PC-3 (cell line): ENCODE results near the gene ABCC8. TPM values are rescaled to one million over a fixed set of nuclear protein-coding genes. Genes with fewer than 3 reads are reported as not detected.

Source experiments
- ATAC-seq: fragments of 200-7000 bp; cut with Tn5 transposase; 2 replicates; pipeline ENCODE4 v1.9.1; 2020; ENCODE audit warnings: mild to moderate bottlenecking, moderate library complexity
- BruUV-seq: library from RNA; stranded (reverse); fragments of 400-500 nt; replicated peaks from 2 replicates; lab custom pipeline; 2021; lab: Mats Ljungman, UMichigan
- CTCF ChIA-PET: fragments of 300-600 bp; sonication (Branson Sonifier 250); formaldehyde crosslinking; loops from one replicate; lab custom pipeline; 2022; ENCODE audit warnings: antibody characterized with exemption; lab: Charles Lee
- POLR2A ChIA-PET: fragments of 300-600 bp; sonication (Branson Sonifier 250); formaldehyde crosslinking; loops from one replicate; lab custom pipeline; 2022; ENCODE audit warnings: antibody characterized with exemption; ENCODE audit not compliant: unreplicated experiment; lab: Charles Lee
- DNase-seq: peaks from one replicate; pipeline ENCODE4 v3.0.0-alpha.2; 2015
- H2AFZ ChIP-seq: fragments of 300-600 bp; sonication (generic); 2 replicates; pipeline ENCODE4 v1.6.0; 2016; ENCODE audit warnings: antibody characterized with exemption, low read length
- H3F3A ChIP-seq: fragments of 300-600 bp; sonication (generic); one replicate; pipeline ENCODE4 v1.6.0; 2017; ENCODE audit warnings: antibody characterized with exemption, low read length, control low read depth, mild to moderate bottlenecking; ENCODE audit not compliant: unreplicated experiment
- H3K27ac ChIP-seq: fragments of 300-600 bp; sonication (generic); 2 replicates; pipeline ENCODE4 v1.5.1; 2016; ENCODE audit warnings: mild to moderate bottlenecking, low read length
- H3K27me3 ChIP-seq: fragments of 300-600 bp; sonication (generic); 2 replicates; pipeline ENCODE4 v1.6.1; 2016; ENCODE audit warnings: low read length, mixed read lengths
- H3K36me3 ChIP-seq: fragments of 300-600 bp; sonication (generic); 2 replicates; pipeline ENCODE4 v1.6.1; 2016; ENCODE audit warnings: low read depth, mixed run types, low read length, mixed read lengths
- H3K4me1 ChIP-seq: fragments of 300-600 bp; sonication (generic); 2 replicates; pipeline ENCODE4 v1.5.1; 2016; ENCODE audit warnings: low read length; ENCODE audit not compliant: insufficient read depth
- H3K4me2 ChIP-seq: fragments of 300-600 bp; sonication (generic); 2 replicates; pipeline ENCODE4 v1.6.0; 2016; ENCODE audit warnings: low read length
- H3K4me3 ChIP-seq: fragments of 300-600 bp; sonication (generic); 2 replicates; pipeline ENCODE4 v1.5.1; 2016; ENCODE audit warnings: mild to moderate bottlenecking, low read length, mixed read lengths
- H3K79me2 ChIP-seq: fragments of 300-600 bp; sonication (generic); 2 replicates; pipeline ENCODE4 v1.6.1; 2017; ENCODE audit warnings: low read length, mixed read lengths
- H3K9ac ChIP-seq: fragments of 300-600 bp; sonication (generic); 2 replicates; pipeline ENCODE4 v1.6.0; 2016; ENCODE audit warnings: mild to moderate bottlenecking, low read length
- H3K9me2 ChIP-seq: fragments of 300-600 bp; sonication (generic); replicated peaks from 2 replicates; pipeline ENCODE4 v1.6.1; 2016; ENCODE audit warnings: mixed run types, low read length, mixed read lengths
- H3K9me3 ChIP-seq: fragments of 300-600 bp; sonication (generic); 2 replicates; pipeline ENCODE4 v1.6.1; 2016; ENCODE audit warnings: low read length, mixed read lengths
- H4K20me1 ChIP-seq: fragments of 300-600 bp; sonication (generic); 2 replicates; pipeline ENCODE4 v1.6.1; 2016; ENCODE audit warnings: low read length, mixed read lengths
- EZH2 ChIP-seq: fragments of 300-600 bp; sonication (generic); IDR thresholded peaks from one replicate; pipeline ENCODE4 v1.6.1; 2017; ENCODE audit warnings: antibody characterized with exemption, mild to moderate bottlenecking, low read length; ENCODE audit not compliant: unreplicated experiment
- EZH2phosphoT487 ChIP-seq: fragments of 300-600 bp; sonication (generic); IDR thresholded peaks from 2 replicates; pipeline ENCODE4 v1.6.1; 2018; ENCODE audit warnings: mild to moderate bottlenecking, antibody characterized with exemption, low read length, borderline replicate concordance
- intact Hi-C: fragments of 100-400 bp; cut with micrococcal nuclease; formaldehyde crosslinking; loops from 2 replicates; pipeline ENCODE4 v1.9.0; 2023
- total RNA-seq: library from RNA; depleted of rRNA; stranded (reverse); fragments of >200 nt; gene quantifications from 2 replicates; pipeline ENCODE4 v1.2.3, GENCODE V29; 2014
- TF ChIP-seq, protein P1 (sequence below): fragments of 300-600 bp; sonication (generic); conservative IDR thresholded peaks from 2 replicates; pipeline ENCODE4 v1.5.1; 2017; ENCODE audit warnings: antibody characterized with exemption, low read depth, mild to moderate bottlenecking, low read length

Gene ABCC8
- total RNA-seq, 1 experiment from 2014 or later: not detected

DNA sequence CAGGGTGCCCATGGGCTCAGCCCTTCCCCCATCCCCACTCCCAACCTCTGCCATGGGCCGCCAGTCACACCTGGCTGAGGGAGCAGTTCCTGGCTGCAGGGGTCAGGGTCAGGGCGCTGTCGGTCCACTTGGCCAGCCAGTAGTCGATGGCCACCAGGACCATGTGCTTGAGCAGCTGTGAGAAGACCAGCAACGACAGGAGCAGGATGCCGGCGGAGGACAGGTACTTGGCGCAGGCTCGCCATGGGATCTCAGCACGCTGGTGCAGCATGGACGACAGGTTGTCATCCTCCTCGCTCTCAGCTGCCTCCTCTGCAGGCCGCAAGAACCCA lies 69.9 kb downstream of the ABCC8 start:
- Histone ChIP-seq H3K27ac (no peak overlapping the region), H3K9ac (no peak overlapping the region), H3K9me2 (no peaks in the 10 kb centered on the region), H3K79me2 (no peaks in the 10 kb centered on the region), H3K9me3 (no peaks in the 10 kb centered on the region), H3K4me2 (no peak overlapping the region), H2AFZ (no peak overlapping the region), H4K20me1 (no peaks in the 10 kb centered on the region), H3K36me3 (no peaks in the 10 kb centered on the region), H3F3A (no peaks in the 10 kb centered on the region), H3K4me3 (no peak overlapping the region), H3K27me3 (no peaks in the 10 kb centered on the region), H3K4me1 (no peaks in the 10 kb centered on the region; the same call in 1 of the 2 replicates)
- POLR2A ChIA-PET: no interaction called here
- ATAC-seq (no peak), DNase-seq (no peak)
- intact Hi-C loops: no loop called here
- CTCF ChIA-PET: no interaction called here
- TF ChIP-seq EZH2phosphoT487 (no peak), EZH2 (no peak)
- TF ChIP-seq, protein P1, sequence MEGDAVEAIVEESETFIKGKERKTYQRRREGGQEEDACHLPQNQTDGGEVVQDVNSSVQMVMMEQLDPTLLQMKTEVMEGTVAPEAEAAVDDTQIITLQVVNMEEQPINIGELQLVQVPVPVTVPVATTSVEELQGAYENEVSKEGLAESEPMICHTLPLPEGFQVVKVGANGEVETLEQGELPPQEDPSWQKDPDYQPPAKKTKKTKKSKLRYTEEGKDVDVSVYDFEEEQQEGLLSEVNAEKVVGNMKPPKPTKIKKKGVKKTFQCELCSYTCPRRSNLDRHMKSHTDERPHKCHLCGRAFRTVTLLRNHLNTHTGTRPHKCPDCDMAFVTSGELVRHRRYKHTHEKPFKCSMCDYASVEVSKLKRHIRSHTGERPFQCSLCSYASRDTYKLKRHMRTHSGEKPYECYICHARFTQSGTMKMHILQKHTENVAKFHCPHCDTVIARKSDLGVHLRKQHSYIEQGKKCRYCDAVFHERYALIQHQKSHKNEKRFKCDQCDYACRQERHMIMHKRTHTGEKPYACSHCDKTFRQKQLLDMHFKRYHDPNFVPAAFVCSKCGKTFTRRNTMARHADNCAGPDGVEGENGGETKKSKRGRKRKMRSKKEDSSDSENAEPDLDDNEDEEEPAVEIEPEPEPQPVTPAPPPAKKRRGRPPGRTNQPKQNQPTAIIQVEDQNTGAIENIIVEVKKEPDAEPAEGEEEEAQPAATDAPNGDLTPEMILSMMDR: no peak
- BruUV-seq: no TSS peak

DNA sequence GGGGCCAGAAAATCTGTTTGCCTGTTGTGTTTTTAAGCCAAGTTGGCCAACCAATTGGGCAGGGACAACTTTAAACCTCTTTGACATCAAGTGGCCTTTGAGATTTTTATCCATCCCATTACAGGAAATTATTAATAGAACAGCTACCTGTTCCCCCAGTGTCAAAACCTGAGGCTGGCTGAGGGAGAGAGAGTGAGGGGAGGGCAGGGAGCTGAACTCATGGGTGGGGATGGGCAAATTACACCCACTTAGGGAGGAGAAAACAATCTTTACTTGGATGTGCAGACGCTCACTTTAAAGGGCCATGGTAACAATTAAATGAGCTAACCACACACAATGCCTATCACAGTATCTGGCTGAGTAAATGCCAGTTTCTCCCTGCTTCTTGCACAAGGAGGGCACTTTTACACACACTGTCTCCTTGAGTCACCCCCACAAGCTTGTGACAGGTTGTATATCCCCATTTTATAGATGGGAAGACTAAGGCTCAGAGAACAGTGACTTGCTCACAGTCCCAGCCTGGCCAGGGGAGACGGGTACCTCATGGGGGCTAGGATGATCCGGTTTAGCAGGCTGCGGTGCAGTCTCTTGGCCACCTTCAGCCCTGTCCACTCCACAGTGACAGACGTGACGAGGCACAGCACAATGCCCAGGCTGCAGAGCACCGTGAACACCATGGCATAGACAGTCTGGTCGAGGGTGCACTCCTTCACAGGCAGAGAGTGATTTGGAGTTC lies 70.4 kb downstream of the ABCC8 start:
- TF ChIP-seq EZH2phosphoT487: no peak
- TF ChIP-seq EZH2: no peak
- TF ChIP-seq, protein P1: no peak
- ChIA-PET CTCF (no interaction called here), POLR2A (no interaction called here)
- Histone ChIP-seq H3F3A (no peaks in the 10 kb centered on the region), H2AFZ (peak overlapping the region; percentile 81), H4K20me1 (no peaks in the 10 kb centered on the region), H3K27me3 (no peaks in the 10 kb centered on the region), H3K36me3 (no peaks in the 10 kb centered on the region), H3K9ac (no peak overlapping the region), H3K9me2 (no peaks in the 10 kb centered on the region), H3K79me2 (no peaks in the 10 kb centered on the region), H3K4me3 (no peak overlapping the region), H3K4me2 (peak overlapping the region; percentile 38; the same call in 1 of the 2 replicates), H3K9me3 (no peaks in the 10 kb centered on the region), H3K4me1 (no peaks in the 10 kb centered on the region; the same call in 1 of the 2 replicates), H3K27ac (no peak overlapping the region)
- BruUV-seq: no TSS peak
- DNase-seq (no peak), ATAC-seq (no peak)
- intact Hi-C loops: no loop called here

DNA sequence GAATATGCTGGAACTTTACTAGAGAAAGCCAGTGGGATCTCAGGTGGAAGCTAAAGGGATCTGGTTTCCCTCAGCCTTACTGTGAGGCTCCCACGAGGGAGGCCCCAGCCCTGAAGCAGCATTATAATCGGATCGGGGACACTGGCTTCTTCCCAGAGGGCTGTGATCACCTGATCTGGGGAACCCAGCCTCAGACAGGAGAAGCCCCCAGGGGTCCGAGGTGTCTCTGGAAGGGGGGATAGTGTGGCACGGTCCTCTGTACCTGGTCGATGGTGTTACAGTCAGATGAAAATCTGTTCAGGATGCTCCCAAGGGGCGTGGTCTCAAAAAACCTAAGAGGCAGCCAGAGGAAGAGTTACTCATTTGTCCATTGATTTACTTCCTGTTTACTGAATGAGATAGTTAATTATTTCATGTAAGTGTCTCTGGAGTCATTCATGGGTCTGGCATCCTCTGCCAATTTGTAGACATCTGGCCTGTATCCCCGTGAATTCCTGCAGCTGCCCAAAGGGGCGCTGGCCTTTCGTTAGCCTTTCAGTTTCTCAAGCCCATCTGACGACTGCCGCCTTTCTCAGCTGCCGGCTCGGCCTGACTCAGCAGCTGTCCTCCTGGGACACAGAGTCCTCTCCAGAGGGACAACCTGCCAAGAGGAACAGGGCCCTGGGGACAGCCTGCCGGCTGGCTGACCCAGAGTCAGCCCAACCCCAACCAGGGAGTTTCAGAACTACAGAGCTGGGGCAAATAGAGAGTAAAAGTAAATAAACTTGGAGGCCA lies 71.2 kb downstream of the ABCC8 start:
- Histone ChIP-seq H3K27me3 (no peaks in the 10 kb centered on the region), H3K4me1 (no peaks in the 10 kb centered on the region; the same call in 1 of the 2 replicates), H3K9me3 (no peaks in the 10 kb centered on the region), H3K36me3 (no peaks in the 10 kb centered on the region), H3K9ac (no peak overlapping the region), H3K79me2 (no peaks in the 10 kb centered on the region), H3K4me3 (no peak overlapping the region), H3F3A (no peaks in the 10 kb centered on the region), H4K20me1 (no peaks in the 10 kb centered on the region), H3K27ac (no peak overlapping the region), H3K4me2 (peak overlapping the region; percentile 38; the same call in 1 of the 2 replicates), H3K9me2 (no peaks in the 10 kb centered on the region), H2AFZ (peak overlapping the region; percentile 81)
- ATAC-seq (peak; percentile 71), DNase-seq (peak; percentile 28)
- TF ChIP-seq EZH2phosphoT487 (no peak), EZH2 (no peak)
- TF ChIP-seq, protein P1: no peak
- CTCF ChIA-PET: no interaction called here
- POLR2A ChIA-PET: no interaction called here
- intact Hi-C loops: no loop called here
- BruUV-seq: no TSS peak
